ENCODE data around the gene CHST15.
"Not testable (repeated sequence)": the region's sequence is repeated elsewhere in the genome, so short reads cannot be mapped to it uniquely, and the experiment has no call there.

CHST15 gene

GRCh38 chr10:124041675-124042445 lies 51.5 kb downstream of the CHST15 start:
- intact Hi-C loops (cut with micrococcal nuclease) = loop anchor here (10.0 kb wide), 1 partner anchor 103 kb away; no protein-coding TSS in a partner anchor
- H3K4me3 Mint-ChIP-seq = no peak overlapping the region
- H3K4me1 Mint-ChIP-seq (ENCODE audit: low read depth) = peaks cover 90% of the 10 kb centered on the region
- peaks cover 25% of the 10 kb centered on the region for H3K36me3 Mint-ChIP-seq (ENCODE audit: low read depth)
- no peaks in the 10 kb centered on the region for H3K9me3 Mint-ChIP-seq
- peaks cover 6% of the 10 kb centered on the region for H3K27me3 Mint-ChIP-seq
- H3K27ac Mint-ChIP-seq = peak overlapping the region; percentile 82

DNA sequence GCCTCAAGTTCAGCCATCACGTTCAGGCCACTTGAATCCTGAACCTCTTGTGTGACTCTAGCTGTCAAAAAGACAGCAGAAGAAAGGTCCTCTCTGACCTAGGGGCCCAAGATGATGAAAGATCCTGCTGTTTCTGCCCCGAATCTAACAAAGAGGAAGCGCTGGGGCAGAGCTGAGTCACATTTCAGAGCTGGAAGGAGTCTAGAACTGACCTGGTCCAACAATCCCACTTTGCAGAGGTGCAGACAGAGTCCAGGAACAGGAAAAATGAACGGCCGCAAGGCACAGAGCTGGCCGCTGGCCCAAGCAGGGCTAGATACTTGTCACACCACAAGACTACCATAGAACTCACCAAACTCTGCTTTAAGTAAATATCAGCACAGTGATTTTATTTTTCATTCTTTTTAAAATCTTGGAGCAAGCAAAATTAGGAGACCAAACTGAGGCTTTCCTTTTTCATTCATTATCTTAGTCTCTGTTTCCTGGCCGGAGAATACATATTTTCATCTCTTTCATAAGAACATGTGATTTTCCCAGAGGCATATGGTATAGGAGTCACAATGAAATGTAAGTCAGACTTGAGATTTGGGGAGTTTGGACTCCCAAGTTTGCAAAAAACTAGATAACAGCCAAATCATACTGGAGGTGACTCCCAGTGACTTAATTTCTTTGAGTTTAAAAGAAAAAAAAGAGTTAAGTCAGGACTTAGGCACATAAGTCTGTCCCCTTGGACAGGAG lies 52.8 kb downstream of the CHST15 start:
- Mint-ChIP-seq H3K27me3 (peaks cover 5% of the 10 kb centered on the region), H3K27ac (no peak overlapping the region), H3K4me3 (no peak overlapping the region), H3K4me1 (ENCODE audit: low read depth) (peaks cover 90% of the 10 kb centered on the region), H3K36me3 (ENCODE audit: low read depth) (peaks cover 32% of the 10 kb centered on the region), H3K9me3 (no peaks in the 10 kb centered on the region)
- intact Hi-C loops (cut with micrococcal nuclease) = loop anchor here (10.0 kb wide), 1 partner anchor 104 kb away; no protein-coding TSS in a partner anchor

DNA sequence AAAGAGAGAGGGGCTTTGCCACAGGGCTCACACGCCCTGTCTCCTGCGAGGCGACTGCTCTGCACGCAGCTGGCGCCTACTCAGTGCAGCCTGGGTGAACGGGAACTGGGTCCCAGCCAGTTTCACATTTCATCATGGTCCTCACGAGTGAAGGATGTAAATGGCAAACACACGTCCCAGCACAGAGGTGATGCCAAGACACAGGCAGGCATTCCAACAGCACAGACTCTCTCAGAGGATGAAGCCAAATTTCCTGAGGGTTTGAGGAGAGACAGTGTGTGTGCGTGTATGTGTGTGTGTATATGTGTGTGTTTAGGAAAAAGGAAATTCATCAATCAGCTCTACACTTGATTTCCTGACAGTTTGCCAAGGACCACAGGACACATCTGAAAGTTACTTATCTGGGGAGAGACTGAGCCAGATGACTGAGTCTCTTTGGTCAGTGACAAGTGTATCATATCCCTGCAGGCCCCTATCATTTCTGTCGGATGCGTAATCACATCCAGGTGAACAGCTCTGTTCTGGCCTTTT lies 53.9 kb downstream of the CHST15 start:
- H3K36me3 Mint-ChIP-seq (ENCODE audit: low read depth) = peaks cover 23% of the 10 kb centered on the region
- peak overlapping the region; percentile 13 for H3K27ac Mint-ChIP-seq
- no peak overlapping the region for H3K4me3 Mint-ChIP-seq
- intact Hi-C loops (cut with micrococcal nuclease) = loop anchor here (5.0 to 10.0 kb wide), 5 partner anchors 42 to 268 kb away; no protein-coding TSS in a partner anchor
- peaks cover 87% of the 10 kb centered on the region for H3K4me1 Mint-ChIP-seq (ENCODE audit: low read depth)
- peaks cover 5% of the 10 kb centered on the region for H3K27me3 Mint-ChIP-seq
- no peaks in the 10 kb centered on the region for H3K9me3 Mint-ChIP-seq

DNA sequence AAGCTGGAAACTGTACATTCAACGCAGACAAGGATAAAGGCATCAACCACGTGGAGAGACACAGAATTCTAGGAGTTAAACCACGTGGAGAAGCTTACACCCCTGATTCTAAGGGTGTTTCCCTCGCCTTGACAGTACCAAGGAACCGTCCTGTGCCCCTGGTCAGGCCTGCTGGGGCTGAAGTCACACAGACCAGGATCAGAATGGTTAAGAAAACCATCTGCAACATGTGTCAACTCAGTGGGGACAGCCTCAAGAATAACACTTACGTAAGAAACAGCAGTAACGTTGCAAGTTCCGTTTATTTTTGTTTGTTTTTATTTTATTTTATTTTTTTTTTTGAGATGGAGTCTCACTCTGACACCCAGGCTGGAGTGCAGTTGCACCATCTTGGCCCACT lies 55.6 kb downstream of the CHST15 start:
- Mint-ChIP-seq H3K27me3 (peaks cover 3% of the 10 kb centered on the region), H3K36me3 (ENCODE audit: low read depth) (peaks cover 11% of the 10 kb centered on the region), H3K4me3 (no peak overlapping the region), H3K9me3 (no peaks in the 10 kb centered on the region), H3K27ac (peak overlapping the region; percentile 58), H3K4me1 (ENCODE audit: low read depth) (peaks cover 82% of the 10 kb centered on the region)
- intact Hi-C loops (cut with micrococcal nuclease) = loop anchor here (5.0 kb wide), 4 partner anchors 40 to 270 kb away; no protein-coding TSS in a partner anchor

DNA sequence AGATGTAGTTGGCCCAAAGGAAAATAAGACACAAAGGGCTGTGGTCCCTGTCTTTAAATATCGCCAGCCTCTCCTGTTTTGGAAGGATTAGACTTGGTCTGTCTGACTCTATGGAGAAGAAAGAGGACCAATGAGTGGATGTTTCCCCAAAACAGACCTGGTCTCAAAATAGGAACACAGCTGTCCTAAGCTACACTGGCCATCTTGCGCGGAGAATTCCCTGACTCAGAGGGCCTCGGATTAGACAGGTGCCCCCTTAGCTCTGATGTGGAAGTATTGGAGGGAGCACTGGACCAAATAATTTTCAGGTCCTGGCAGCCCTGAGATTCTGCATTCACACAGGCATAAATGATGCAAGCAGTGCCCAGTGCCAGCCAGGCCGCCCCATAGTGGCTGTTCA lies 56.1 kb downstream of the CHST15 start:
- Mint-ChIP-seq H3K4me3 (no peak overlapping the region), H3K27ac (peak overlapping the region; percentile 58), H3K9me3 (no peaks in the 10 kb centered on the region), H3K4me1 (ENCODE audit: low read depth) (peaks cover 77% of the 10 kb centered on the region), H3K27me3 (peaks cover 3% of the 10 kb centered on the region), H3K36me3 (ENCODE audit: low read depth) (peaks cover 9% of the 10 kb centered on the region)
- intact Hi-C loops (cut with micrococcal nuclease) = loop anchor here (5.0 kb wide), 4 partner anchors 40 to 270 kb away; no protein-coding TSS in a partner anchor

DNA sequence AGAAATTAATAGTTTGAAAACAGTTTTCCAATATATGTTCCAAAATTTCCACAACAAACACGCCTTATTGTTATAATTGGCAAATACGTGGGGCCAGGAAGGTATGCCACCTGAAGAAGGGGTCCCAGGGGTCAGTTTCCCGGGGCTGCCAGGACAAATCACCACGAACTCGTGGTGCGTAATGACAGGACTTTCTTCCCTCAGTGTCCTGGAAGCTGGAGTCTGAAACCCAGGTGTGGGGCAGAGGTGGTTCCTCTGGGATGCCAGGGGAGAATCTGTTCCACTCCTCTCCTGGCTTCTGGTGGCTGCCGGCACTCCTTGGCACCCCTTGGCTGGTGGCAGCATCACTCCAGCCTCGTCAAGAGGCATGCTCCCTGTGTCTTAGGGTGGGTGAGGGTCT lies 56.7 kb downstream of the CHST15 start:
- Mint-ChIP-seq H3K4me1 (ENCODE audit: low read depth) (peaks cover 72% of the 10 kb centered on the region), H3K27me3 (peaks cover 3% of the 10 kb centered on the region), H3K9me3 (no peaks in the 10 kb centered on the region), H3K4me3 (no peak overlapping the region), H3K36me3 (ENCODE audit: low read depth) (peaks cover 6% of the 10 kb centered on the region), H3K27ac (peak overlapping the region; percentile 73)
- intact Hi-C loops (cut with micrococcal nuclease) = loop anchor here (5.0 kb wide), 4 partner anchors 39 to 271 kb away; no protein-coding TSS in a partner anchor

- intact Hi-C loops (cut with micrococcal nuclease) = loop anchor here (5.0 kb wide), 4 partner anchors 39 to 271 kb away; no protein-coding TSS in a partner anchor
- Mint-ChIP-seq H3K27me3 (peaks cover 3% of the 10 kb centered on the region), H3K4me1 (ENCODE audit: low read depth) (peaks cover 70% of the 10 kb centered on the region), H3K9me3 (no peaks in the 10 kb centered on the region), H3K4me3 (peak overlapping the region; percentile 58), H3K27ac (peak overlapping the region; percentile 73), H3K36me3 (ENCODE audit: low read depth) (peaks cover 6% of the 10 kb centered on the region)
Observed at GRCh38 chr10:124035928-124036558, 57.4 kb downstream of the CHST15 start.

DNA sequence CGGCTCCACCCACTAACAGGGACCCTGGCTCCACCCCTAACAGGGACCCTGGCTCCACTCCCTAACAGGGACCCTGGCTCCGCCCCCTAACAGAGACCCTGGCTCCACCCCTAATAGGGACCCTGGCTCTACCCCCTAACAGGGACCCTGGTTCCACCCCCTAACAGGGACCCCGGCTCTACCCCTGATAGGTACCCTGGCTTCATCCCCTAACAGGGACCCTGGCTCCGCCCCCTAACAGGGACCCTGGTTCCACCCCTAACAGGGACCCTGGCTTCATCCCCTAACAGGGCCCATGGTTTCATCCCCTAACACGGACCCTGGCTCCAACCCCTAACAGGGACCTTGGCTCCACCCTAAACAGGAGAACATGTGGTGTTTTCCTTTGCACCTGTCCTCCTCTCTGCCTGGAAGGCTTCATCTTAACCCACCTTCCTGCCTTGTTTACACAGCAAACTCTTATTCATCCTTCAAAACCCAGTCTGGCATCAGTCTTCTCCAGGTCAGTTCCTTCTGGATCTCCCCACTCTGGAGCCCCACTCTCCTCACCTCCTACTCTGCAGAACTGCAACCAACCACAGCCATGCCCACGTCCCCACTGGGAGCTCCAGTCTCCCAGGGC lies 58.0 kb downstream of the CHST15 start:
- Mint-ChIP-seq H3K27ac (peak overlapping the region; percentile 73), H3K4me1 (ENCODE audit: low read depth) (peaks cover 67% of the 10 kb centered on the region), H3K9me3 (no peaks in the 10 kb centered on the region), H3K4me3 (peak overlapping the region; percentile 58), H3K36me3 (ENCODE audit: low read depth) (peaks cover 6% of the 10 kb centered on the region), H3K27me3 (peaks cover 3% of the 10 kb centered on the region)
- intact Hi-C loops (cut with micrococcal nuclease) = loop anchor here (5.0 kb wide), 4 partner anchors 38 to 272 kb away; no protein-coding TSS in a partner anchor

DNA sequence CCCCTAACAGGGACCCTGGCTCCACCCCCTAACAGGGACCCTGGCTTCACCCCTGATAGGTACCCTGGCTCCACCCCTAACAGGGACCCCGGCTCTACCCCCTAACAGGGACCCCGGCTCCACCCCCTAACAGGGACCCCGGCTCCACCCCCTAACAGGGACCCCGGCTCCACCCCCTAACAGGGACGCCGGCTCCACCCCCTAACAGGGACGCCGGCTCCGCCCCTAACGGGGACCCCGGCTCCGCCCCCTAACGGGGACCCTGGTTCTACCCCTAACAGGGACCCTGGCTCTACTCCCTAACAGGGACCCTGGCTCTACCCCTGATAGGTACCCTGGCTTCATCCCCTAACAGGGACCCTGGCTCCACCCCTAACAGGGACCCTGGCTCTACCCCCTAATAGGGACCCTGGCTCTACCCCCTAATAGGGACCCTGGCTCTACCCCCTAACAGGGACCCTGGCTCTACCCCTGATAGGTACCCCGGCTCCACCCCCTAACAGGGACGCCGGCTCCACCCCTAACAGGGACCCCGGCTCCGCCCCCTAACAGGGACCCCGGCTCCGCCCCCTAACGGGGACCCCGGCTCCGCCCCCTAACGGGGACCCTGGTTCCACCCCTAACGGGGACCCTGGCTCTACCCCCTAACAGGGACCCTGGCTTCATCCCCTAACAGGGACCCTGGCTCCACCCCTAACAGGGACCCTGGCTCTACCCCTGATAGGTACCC lies 58.7 kb downstream of the CHST15 start:
- Mint-ChIP-seq H3K27ac (peak overlapping the region; percentile 73), H3K36me3 (ENCODE audit: low read depth) (peaks cover 13% of the 10 kb centered on the region), H3K4me1 (ENCODE audit: low read depth) (peaks cover 60% of the 10 kb centered on the region)
- not testable (repeated sequence) for H3K9me3 Mint-ChIP-seq, H3K27me3 Mint-ChIP-seq, H3K4me3 Mint-ChIP-seq
- intact Hi-C loops (cut with micrococcal nuclease) = loop anchor here (5.0 kb wide), 4 partner anchors 37 to 273 kb away; no protein-coding TSS in a partner anchor

DNA sequence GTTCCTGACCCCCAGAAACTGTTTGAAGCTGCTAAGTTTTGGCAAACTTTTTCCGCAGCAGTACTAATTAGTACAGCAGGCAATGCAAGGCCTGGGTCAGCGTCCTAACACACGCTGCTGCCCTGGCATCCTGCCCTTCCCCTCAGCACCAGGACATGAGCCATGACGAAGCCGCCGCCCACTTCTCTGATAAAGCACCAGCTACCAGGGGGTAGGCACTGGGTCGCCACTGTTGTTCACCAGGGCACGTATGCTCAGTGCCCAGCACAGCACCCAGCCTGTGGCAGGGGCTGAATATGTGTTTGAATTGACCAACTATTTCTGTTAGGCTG lies 59.5 kb downstream of the CHST15 start:
- H3K4me1 Mint-ChIP-seq (ENCODE audit: low read depth) = peaks cover 51% of the 10 kb centered on the region
- peaks cover 16% of the 10 kb centered on the region for H3K36me3 Mint-ChIP-seq (ENCODE audit: low read depth)
- no peak overlapping the region for H3K4me3 Mint-ChIP-seq
- intact Hi-C loops (cut with micrococcal nuclease) = no loop called here
- no peaks in the 10 kb centered on the region for H3K9me3 Mint-ChIP-seq
- H3K27me3 Mint-ChIP-seq = peaks cover 5% of the 10 kb centered on the region
- peak overlapping the region; percentile 63 for H3K27ac Mint-ChIP-seq

DNA sequence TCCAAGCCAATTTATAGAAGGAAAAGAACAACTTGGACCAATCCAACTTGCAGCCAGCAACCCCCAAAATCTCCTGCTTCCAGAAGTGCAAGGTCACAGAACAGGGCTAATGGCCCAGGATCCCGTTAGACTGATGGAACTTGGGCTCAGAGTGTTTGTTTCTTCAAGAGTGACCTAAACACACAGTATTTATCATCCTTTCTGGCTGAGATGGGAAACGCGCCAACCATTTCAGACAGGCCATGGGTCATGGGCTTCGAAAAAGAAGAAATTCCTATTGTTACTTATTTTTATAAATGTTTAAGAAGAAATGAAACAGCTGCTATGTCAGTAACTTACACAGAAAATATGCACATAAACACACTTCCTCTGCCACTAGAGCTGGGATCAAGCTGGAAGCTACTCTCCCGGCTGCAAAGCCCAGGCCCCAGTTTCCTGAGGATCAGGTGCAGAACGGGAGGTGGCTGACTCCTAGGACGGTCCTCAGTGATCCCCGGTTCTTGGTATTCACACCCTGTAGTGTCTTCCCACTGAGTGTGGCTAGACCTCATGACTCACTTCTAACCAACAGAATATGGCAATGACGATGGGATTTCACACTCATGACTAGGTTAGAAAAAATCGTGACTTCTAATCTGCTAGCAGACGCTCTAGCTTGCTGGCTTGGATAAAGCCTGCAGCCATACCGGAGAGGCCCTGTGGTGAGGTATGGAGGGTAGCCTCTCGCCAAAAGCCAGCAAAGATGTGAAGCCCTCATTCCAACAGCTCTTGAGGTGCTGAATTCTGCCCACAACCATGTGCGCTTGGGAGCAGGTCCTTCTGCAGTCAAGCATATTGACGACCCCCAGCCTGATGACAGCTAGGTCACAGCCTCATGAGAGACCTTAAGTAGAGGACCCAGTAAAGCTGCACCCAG lies 60.2 kb downstream of the CHST15 start:
- H3K27ac Mint-ChIP-seq = peak overlapping the region; percentile 63
- H3K4me3 Mint-ChIP-seq = no peak overlapping the region
- peaks cover 21% of the 10 kb centered on the region for H3K36me3 Mint-ChIP-seq (ENCODE audit: low read depth)
- H3K27me3 Mint-ChIP-seq = peaks cover 11% of the 10 kb centered on the region
- intact Hi-C loops (cut with micrococcal nuclease) = no loop called here
- no peaks in the 10 kb centered on the region for H3K9me3 Mint-ChIP-seq
- H3K4me1 Mint-ChIP-seq (ENCODE audit: low read depth) = peaks cover 45% of the 10 kb centered on the region

Data from dendritic cell treated with granulocyte-macrophage colony-stimulating factor and Interleukin-4, amounts not matched to agents 40 ng/mL and 50 ng/mL, for 4 days (primary cell).